Dermis microvascular lymphatic vessel endothelial cell (primary cell): ENCODE data around the gene ADRM1. TPM values are rescaled to one million over a fixed set of nuclear protein-coding genes. Genes with fewer than 3 reads are reported as not detected.

Experiments
- DNase-seq, 2 donors: peaks; one replicate each; pipeline versions ENCODE4 v3.0.0 to v3.0.0-alpha.2; 2010; ENCODE audit warnings: low read depth in 2 of 2
- total RNA-seq: library from RNA; depleted of rRNA; stranded (reverse); fragments of >200 nt; gene quantifications from 2 replicates; pipeline ENCODE4 v1.2.1, GENCODE V29; 2014

Gene ADRM1
- total RNA-seq = 94.1 and 105 TPM in 2 replicates

- peak; percentile 90 to 98 for DNase-seq
These were observed at the start of gene ADRM1 for GRCh38 chr20:62302341-62303061. ADRM1 (plus strand) TSS chr20:62302997; CDS start chr20:62303569, 572 bp downstream.

- no peak for DNase-seq
These were observed 49.4 kb upstream of the ADRM1 start for GRCh38 chr20:62253398-62253797.

GRCh38 chr20:62254021-62254724, 48.6 kb upstream of the ADRM1 start:
- no peak for DNase-seq

- DNase-seq = no peak
These were observed 46.8 kb upstream of the ADRM1 start for GRCh38 chr20:62255976-62256375.

- DNase-seq = peak in 1 of 2 donors; percentile 31
These were observed 44.1 kb upstream of the ADRM1 start for GRCh38 chr20:62258499-62259293.

GRCh38 chr20:62259294-62259565, 43.6 kb upstream of the ADRM1 start:
- DNase-seq = no peak

GRCh38 chr20:62262064-62262463, 40.7 kb upstream of the ADRM1 start:
- DNase-seq = no peak

GRCh38 chr20:62263396-62263795, 39.4 kb upstream of the ADRM1 start:
- DNase-seq = no peak

GRCh38 chr20:62265365-62265764, 37.4 kb upstream of the ADRM1 start:
- DNase-seq = no peak

GRCh38 chr20:62266340-62266739, 36.5 kb upstream of the ADRM1 start:
- DNase-seq = peak in 1 of 2 donors; percentile 8

- DNase-seq = no peak
These were observed 35.9 kb upstream of the ADRM1 start for GRCh38 chr20:62266851-62267250.

GRCh38 chr20:62267543-62267942, 35.3 kb upstream of the ADRM1 start:
- DNase-seq = no peak

- no peak for DNase-seq
These were observed 34.4 kb upstream of the ADRM1 start for GRCh38 chr20:62268228-62268900.

- DNase-seq = no peak
These were observed 33.4 kb upstream of the ADRM1 start for GRCh38 chr20:62269378-62269777.

GRCh38 chr20:62269871-62270270, 32.9 kb upstream of the ADRM1 start:
- no peak for DNase-seq

- DNase-seq = no peak
These were observed 30.6 kb upstream of the ADRM1 start for GRCh38 chr20:62272200-62272599.

GRCh38 chr20:62273416-62273815, 29.4 kb upstream of the ADRM1 start:
- no peak for DNase-seq

- DNase-seq = no peak
These were observed 28.4 kb upstream of the ADRM1 start for GRCh38 chr20:62274332-62274950.

- no peak for DNase-seq
These were observed 27.6 kb upstream of the ADRM1 start for GRCh38 chr20:62275219-62275618.

- DNase-seq = no peak
These were observed 26.4 kb upstream of the ADRM1 start for GRCh38 chr20:62276439-62276838.

GRCh38 chr20:62277253-62277652, 25.5 kb upstream of the ADRM1 start:
- no peak for DNase-seq
